GM08714 (cell line): ENCODE results near the gene RFC2.

Experiments
- H3K4me3 ChIP-seq: fragments of 200-500 bp; sonication (Bioruptor generic); 2 replicates; pipeline ENCODE4 v1.5.1; 2014; ENCODE audit warnings: mild to moderate bottlenecking, low read length, inconsistent platforms
- ZNF274 ChIP-seq: IDR thresholded peaks from 2 replicates; pipeline ENCODE4 v1.6.1; 2012; ENCODE audit warnings: mild to moderate bottlenecking, low read depth, low read length

The RFC2 gene

DNA sequence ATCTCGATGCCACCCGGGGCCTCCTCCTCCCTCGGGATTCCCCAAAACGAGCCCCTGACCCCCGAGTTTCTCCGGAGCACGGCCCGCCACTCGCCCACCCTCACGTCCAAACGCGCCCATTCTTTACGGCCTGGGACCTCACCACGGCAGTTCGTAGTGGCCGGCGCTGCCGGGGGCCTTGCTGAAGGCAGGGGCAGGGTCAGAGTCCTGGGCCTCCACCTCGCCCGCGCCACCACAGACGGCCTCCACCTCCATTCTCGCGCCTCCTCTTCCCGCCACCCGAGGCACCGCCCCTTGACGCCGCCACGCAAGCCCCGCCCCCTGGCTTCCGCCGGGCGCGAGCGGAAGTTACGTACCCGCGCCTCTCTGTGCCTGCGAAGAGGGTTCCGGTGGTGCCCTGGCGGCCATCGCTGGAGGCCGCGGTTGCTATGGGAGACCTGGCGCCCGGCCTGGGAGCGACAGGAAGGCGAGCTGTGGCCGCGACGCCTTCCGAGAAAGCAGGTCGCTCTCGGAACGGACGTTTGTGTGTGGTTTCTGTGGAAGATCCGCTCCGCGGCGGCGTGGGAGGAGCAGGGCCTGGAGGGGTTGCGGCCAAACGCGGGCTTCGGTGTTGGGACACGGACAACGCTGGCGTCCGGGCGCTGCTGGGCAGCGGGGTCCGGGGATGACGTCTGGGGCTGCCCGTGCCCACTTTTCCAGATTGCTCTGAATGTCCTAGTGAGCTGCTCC, at the start of gene RFC2:
RFC2 (minus strand) TSS at position 271 of the 729 bp plus-strand sequence; CDS start at position 255, 16 bp downstream.
- TF ChIP-seq ZNF274, result no peak
- H3K4me3 ChIP-seq, result peak within 1 kb of the TSS; percentile 86

DNA sequence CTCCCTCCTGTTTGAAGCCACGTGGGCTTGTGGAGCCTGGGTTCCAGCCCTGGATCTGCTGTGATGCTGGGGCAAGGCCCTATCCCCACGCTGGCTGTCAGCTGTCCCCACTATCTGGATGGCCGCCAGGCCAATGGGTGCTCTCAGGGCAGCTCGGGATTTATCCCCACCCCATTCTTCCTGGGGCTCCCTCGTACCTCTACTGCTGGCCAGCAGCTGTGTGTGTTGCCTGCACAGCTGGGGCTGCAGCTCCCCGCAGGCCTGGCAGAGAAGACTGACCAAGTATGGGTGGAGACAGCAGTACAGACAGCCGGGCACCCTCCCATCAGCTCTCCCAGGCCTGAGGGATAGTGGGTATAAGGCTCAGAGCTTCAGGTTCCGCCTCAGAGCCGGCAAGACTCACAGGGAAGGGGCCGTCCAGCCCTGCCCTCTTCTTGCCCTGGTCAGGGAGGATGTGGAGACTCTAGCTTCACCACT, 48.6 kb upstream of the RFC2 start:
- TF ChIP-seq ZNF274, result no peak
- no peak overlapping the region for H3K4me3 ChIP-seq

DNA sequence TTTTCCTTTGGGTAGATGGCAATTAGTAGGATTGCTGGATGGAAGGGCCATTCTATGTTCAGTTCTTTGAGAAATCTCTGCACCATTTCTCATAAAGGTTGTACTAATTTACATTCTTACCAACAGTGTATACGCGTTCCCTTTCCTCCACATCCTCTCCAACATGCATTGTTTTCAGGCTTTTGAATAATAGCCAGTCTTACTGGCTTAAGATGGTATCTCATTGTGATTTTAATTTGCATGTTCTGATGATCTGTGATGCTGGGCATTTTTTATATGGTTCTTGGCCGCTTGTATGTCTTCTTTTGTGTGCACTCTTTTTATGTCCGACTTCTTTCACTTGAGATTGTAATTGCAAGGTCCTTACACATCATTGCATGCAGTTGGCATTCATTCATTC, 46.7 kb upstream of the RFC2 start:
- TF ChIP-seq ZNF274, result no peak
- no peak overlapping the region for H3K4me3 ChIP-seq

- H3K4me3 ChIP-seq, result no peak overlapping the region
- TF ChIP-seq ZNF274, result no peak
Measured at GRCh38 chr7:74299401-74299800, 45.2 kb upstream of the RFC2 start.

DNA sequence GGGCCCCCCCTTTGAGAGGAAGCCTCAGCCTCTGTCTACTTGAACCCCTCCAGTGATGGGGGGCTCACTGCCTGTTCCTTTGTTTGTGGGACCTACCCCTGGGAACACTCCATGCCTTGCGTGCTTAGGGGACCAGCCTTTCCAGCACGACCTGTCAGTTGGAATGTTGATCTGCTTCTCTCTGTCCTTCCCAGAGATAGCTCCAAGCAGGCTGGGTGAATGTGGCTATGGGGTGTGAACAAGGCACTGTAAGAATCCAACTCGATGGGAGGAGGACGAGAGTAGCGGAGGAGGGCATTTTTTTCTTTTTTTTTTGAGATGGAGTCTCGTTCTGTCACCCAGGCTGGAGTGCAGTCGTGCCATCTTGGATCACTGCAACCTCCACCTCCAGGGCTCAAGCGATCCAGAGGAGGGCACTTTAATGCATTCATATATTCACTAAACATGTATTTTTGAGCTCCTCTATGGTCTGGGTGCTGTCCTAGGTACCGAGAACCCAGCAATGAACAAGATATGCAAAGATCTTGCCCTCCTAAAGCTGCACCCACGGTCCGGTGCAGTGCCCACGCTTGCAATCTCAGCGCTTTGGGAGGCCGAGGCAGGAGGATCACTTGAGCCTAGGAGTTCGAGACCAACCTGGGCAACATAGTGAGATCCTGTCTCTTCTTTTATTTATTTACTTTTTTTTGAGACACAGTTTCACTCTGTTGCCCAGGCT, 43.5 kb upstream of the RFC2 start:
- no peak for TF ChIP-seq ZNF274
- no peak overlapping the region for H3K4me3 ChIP-seq

DNA sequence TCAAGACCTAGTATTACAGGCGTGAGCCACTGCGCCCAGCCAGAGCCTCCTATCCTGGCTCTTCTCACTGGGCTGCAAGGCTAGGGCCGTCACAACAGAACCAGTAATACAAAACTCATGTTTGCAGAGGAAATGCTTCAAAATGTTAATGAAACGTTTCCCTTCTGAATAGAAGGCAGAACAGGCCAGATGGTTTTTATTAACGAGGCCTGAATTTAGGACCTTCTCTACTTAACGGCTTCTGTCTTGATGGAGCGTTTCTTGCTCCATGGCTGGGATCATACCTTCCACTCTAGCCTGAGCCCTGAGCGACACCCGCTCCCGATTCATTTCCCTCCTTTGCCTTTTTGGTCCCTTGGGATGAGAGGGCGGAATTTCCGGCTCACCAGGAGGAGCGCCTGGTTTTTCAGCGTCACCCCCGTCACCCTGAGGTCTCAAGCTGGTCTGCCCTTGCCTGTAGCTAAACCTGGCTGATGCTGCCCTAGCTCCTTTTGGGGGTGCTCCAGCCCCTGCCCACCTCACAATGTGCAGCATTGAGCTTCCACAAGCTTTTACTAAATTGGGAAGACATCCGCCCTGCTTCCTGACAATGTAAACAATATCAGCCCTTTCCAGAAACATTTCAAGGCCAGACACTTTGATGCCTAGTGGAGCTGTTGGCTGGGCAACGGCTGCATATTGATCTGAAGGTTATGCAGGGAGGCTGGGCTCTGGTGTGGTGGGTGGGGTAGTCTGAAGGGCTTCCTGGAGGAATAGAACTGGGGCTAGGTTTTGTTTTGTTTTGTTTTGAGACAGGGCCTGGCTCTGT, 40.2 kb upstream of the RFC2 start:
- H3K4me3 ChIP-seq, result no peak overlapping the region
- no peak for TF ChIP-seq ZNF274

DNA sequence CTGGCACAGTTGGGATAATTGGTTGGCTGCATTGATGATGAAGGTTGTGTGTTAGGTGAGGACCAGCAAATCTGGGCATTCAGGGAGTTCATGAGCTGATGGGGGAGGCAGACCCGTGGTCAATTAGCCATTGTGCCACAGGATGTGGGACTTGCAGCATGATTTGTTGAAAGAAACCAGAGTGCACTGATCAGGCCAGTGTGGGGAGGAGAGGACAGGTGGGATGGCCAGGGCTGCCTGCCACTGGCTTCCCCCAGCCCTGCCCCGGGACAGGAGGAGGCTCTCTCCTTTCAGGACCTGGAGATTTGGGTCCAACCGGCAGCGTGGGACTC, 39.3 kb upstream of the RFC2 start:
- peak overlapping the region; percentile 35; the same call in 1 of the 2 replicates for H3K4me3 ChIP-seq
- no peak for TF ChIP-seq ZNF274

GRCh38 chr7:74292757-74293576, 38.8 kb upstream of the RFC2 start:
- no peak for TF ChIP-seq ZNF274
- peak overlapping the region; percentile 35; the same call in 1 of the 2 replicates for H3K4me3 ChIP-seq

GRCh38 chr7:74291535-74291934, 37.3 kb upstream of the RFC2 start:
- no peak for TF ChIP-seq ZNF274
- H3K4me3 ChIP-seq, result peak overlapping the region; percentile 90; the same call in 1 of the 2 replicates

GRCh38 chr7:74290981-74291441, 36.8 kb upstream of the RFC2 start:
- no peak for TF ChIP-seq ZNF274
- H3K4me3 ChIP-seq, result peak overlapping the region; percentile 90; the same call in 1 of the 2 replicates

GRCh38 chr7:74290553-74290950, 36.4 kb upstream of the RFC2 start:
- no peak for TF ChIP-seq ZNF274
- H3K4me3 ChIP-seq, result peak overlapping the region; percentile 90

- peak overlapping the region; percentile 90 for H3K4me3 ChIP-seq
- TF ChIP-seq ZNF274, result no peak
Measured at GRCh38 chr7:74289659-74290552, 35.7 kb upstream of the RFC2 start.
